HG03066 (cell line): ENCODE data around the gene LCE6A.

Experiments
- ATAC-seq: cut with Tn5 transposase; IDR thresholded peaks from one replicate; pipeline ENCODE4 v1.9.1; 2021; ENCODE audit warnings: low read depth; ENCODE audit not compliant: unreplicated experiment

Gene LCE6A

DNA sequence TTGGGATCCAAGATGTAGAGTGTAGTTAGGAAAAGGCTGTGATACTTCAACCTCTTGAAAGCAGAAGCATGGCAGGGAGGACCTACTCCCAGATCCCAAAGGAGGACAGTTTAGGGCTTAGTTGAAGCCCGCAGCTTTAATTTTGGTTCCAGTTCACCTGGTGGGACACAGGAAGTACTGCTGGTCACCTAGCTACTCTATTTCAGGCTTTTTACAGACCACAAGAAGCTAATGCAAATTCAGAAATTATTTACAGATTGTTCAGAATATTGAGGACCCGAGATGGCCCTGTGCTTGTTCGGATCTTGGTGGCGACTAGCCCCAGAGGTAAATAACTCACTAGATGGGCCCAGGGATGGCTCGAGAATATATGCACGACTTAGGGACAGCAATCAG, 29.1 kb downstream of the LCE6A start:
- no peak for ATAC-seq

DNA sequence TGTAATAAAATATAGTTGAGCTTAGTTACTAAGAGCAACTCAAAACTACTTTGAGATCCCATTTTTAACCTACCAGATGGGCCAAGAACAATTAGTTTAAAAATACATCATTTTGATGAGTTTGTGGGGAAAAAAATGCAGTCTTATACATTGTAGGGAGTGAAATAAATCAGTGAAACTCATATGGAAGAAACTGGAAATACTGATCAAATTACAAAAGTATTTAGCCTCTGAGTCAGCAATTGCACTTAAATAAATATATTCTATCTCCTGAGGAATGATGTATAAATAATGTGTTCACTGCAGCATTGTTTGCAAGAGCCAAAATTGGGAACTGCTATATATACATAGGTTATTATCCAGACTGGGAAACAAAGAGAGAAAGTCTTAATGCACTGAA, 30.8 kb downstream of the LCE6A start:
- no peak for ATAC-seq

DNA sequence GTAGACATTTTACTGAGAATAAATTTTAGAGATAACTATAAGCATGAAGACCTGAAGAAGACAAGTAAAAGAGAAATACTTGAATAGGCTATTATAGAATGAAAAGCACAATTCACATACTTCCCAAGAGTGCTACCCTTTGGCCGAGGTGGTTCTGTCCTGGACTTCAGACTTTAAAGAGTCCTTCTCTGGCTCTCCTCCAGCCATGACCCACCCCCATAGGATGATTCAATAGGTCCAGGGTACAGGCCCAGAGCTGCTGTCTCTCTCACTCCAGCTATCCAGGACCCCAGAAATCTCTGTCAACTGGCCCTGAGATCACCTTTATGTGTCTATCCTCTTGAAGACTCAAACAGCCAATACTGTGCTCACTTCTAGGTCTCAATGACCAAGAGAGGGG, 34.2 kb downstream of the LCE6A start:
- no peak for ATAC-seq

- no peak for ATAC-seq
Measured at GRCh38 chr1:152878042-152878441, 35.4 kb downstream of the LCE6A start, which contains the start of gene SMCP. TSS of gene SMCP (plus strand) at chr1:152878322. CDS start at chr1:152884423, 6,101 bp downstream.

GRCh38 chr1:152879559-152880198, 37.0 kb downstream of the LCE6A start:
- no peak for ATAC-seq

- no peak for ATAC-seq
Measured at GRCh38 chr1:152880316-152880715, 37.7 kb downstream of the LCE6A start.

- peak; percentile 69 for ATAC-seq
Measured at GRCh38 chr1:152880907-152881306, 38.3 kb downstream of the LCE6A start.

DNA sequence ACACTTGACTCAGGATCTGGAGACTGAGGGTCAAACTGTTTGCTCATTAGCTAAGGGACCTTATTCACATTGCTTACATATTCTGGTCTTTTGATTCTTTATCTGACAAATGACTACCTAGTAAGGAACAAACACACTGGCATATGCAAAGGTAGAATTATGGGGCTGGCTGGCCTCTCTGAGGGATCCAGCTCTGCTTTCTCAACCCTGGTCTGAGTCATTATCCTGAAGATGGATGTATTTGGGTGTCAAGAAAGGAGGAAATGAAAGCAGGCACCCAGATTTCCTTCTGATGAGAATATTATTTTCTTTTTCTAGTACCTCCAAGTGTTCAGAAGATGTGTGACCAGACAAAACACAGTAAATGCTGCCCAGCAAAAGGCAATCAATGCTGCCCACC, 41.4 kb downstream of the LCE6A start:
- no peak for ATAC-seq

DNA sequence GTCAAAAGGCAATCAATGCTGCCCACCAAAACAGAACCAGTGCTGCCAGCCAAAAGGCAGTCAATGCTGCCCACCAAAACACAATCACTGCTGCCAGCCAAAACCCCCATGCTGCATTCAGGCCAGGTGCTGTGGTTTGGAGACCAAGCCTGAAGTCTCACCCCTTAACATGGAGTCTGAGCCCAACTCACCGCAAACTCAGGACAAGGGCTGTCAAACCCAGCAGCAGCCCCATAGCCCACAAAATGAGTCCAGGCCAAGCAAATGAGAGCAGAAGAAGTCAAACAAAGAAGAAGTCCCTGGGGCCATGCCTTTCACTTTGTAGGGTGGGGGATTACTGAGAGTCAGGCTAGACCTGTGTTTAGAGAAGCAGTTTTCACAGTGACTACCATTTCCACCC, 41.9 kb downstream of the LCE6A start:
- ATAC-seq, result no peak

GRCh38 chr1:152884966-152885624, 42.4 kb downstream of the LCE6A start:
- ATAC-seq, result no peak

DNA sequence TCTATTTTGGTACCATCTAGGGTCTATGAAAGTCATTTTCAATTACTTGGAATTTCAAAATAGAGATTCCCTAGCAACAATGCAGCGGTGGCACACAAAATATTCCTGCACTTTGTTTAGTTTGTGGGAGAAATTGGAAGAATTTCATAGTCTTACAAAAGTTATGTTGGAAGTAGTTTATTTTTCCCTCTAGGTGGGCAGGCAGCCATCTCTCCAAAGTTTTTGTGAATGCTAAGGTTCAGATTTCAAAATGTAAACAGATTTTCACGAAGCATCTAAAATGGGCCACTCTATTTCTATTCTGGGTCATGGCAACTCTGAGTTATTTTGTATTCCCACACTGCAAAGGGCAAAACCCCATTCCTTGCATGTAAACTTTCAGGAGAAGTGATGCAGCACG, 43.4 kb downstream of the LCE6A start:
- no peak for ATAC-seq

DNA sequence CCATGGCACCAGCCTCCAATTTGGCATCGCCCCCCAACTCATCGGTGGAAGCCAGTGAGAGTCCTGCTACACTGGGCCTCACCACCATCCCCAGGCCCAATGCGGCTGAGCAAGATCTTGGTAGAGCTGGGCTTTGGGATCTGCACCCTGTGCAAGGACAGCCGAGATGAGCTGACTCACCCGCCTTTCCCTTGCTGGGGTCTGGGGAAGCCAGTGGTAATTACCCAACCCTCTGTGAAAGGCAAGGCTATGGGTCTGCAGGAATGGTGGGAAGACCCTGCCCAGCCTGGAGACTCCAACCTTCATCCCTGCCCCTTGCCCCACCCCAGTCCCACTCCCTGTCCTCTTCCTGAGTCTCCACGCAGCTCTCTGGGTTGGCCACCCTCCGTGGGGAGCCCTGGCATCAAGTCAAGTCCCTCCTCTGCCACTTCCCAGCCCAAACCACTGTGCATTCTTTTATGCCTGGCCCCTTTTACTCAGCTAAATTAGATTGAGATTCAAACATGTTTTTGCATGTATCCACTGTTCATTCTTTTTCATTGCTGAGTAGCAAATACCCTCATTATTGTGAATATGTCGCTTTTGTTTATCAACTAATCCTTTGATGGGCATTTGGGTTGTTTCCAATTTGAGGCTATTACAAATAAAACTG, 44.2 kb downstream of the LCE6A start:
- ATAC-seq, result no peak

DNA sequence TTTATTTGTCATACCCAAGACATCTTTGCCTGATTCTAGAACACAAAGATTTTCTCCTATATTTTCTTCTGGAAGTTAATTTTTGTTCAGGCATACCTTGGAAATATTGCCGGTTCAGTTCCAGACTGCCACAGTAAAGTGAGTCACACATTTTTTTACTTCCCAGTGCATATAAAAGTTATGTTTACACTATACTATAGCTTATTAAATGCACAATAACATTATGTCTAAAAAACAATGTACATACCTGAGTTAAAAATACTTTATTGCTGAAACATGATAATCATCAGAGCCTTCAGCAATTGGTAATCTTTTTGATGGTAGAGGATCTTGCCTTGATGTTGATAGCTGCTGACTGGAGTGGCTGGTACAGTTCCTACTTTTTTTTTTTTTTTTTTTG, 45.5 kb downstream of the LCE6A start:
- no peak for ATAC-seq
